HS-27A (cell line): ENCODE results near the gene SLC35F3.

Experiments
- DNase-seq: peaks from one replicate; pipeline ENCODE4 v3.0.0-alpha.2; 2012; ENCODE audit warnings: low read depth, missing footprints

Gene SLC35F3

DNA sequence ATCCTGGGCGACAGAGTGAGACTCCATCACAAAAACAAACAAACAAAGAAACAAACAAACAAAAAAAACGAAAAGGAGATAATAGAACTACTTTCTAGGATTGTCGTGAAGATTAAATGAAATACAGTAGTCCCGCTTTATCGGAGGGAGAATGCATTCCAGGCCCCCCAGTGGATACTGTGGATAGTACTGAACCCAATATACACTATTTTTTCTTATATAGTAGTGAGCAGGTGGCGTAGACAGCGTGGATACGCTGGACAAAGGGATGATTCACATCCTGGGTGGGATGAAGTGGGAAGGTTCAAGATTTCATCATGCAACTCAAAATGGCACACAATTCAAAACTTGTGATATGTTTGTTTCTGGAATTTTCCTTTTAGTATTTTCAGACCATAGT, 8.0 kb downstream of the SLC35F3 start:
- no peak for DNase-seq

DNA sequence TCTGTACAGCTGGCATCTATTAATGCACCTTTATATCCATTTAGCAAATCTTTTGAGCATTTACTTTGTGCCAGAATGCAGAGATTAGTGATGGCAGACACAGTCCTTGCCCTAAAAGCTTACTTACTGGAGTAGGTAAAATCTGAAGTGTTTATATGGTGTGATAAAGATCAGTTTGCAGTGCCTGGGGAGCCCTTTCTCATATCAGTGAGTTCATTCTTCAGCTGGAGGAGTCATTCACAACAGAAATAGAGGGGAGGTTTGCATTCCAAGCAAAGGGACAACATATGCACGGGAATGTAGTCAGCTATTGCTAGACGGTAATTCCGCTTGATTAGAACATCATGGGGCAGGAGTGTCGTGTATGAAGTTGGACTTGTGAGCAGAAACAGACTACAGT, 8.4 kb downstream of the SLC35F3 start:
- DNase-seq: no peak

DNA sequence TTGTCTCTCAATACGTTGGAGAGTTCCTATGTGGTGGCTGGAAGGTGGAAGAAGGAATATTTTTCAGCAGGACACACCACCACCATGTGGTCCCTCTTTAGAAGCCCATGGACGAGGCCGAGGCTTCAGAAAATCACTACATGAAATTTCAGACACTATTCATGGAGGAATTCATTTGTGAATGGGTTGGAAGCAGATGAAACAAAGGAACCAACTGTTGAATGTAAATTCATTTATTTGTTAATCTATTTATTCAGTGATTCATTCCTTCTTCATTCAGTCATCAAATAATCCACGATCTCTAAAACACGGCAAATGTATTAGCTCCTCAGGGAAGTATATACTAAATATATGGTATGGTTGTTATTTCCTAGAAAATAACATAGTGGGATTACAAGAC, 12.2 kb downstream of the SLC35F3 start:
- no peak for DNase-seq

DNA sequence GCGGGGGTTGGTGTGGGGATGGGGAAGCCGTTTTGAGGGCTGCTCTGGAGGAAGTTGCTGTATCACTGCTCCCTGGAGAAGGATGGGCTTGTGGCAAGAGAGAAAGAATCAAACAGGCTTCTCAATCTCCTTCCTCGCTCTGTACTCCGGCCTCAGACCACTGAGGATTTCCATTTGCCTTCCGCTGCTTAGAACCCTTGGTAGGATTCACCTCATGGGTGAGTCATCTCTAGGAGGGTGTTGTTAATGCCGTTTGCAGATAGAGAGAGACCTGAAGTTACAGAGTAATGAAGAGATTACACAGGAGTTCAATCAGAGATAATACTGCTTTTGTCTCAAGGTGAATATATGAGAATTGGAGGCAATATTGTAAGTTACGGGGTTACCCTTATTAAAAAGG, 15.3 kb downstream of the SLC35F3 start:
- DNase-seq: no peak

DNA sequence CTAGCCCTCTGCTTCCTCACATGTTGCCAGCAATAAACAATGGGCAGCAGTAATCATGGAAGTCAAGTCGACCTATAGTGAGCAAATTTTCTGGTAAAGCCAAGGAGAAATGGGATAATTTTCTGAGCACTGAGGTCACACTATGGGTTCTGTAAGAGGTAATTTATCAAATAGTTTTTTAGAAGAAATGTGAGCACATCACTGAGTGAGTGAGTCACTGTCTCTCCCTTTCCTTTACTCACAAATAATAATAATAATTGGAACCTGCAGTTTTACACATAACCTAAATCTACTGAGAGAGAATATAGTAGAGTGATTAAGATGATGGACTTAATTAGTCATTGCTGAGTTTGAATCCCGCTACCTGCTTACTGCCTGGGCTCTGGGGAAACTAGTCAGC, 23.6 kb downstream of the SLC35F3 start:
- DNase-seq: no peak

DNA sequence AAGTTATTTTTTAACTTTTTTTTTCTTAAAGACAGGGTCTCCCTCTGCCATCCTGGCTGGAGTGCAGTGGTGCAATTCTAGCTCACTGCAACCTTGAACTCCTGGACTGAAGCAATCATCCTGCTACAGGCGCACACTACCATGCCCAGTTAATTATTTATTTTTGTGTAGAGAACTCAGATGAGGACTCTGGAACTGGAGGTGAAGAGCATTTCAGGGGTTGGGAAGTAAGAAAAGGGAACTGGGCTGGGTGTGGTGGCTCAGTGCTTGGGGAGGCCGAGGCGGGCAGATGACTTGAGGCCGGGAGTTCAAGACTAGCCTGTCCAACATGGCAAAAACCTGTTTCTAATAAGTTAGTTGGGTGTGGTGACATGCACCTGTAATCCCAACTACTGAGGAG, 28.9 kb downstream of the SLC35F3 start:
- DNase-seq: no peak

DNA sequence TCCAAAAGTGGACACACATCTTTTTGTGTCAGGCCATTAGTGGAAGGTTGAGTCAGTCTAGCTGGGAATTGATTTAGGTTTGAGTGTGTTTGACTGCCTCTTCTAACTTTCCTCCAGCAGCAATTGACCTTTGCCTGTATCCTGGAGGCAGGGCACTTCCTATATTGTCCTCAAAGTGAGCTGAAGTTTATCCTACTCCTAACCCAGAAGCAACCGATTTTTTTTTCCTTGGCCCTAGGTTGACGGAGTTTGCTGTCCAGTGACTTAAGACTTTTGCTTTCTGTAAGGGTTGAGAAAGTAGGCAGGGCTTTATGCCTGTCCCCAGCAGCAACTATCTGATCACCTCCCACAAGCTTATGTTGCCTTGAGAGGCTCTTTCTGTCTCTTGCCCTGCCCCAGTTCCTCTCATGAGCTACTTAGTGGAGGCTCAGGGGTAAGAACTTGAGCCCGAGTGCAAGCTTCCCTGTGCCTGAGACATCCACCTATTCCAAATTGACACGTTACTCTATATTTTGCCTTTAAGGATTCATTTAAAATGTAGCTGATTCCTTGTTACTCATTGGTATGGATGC, 30.9 kb downstream of the SLC35F3 start:
- no peak for DNase-seq

DNA sequence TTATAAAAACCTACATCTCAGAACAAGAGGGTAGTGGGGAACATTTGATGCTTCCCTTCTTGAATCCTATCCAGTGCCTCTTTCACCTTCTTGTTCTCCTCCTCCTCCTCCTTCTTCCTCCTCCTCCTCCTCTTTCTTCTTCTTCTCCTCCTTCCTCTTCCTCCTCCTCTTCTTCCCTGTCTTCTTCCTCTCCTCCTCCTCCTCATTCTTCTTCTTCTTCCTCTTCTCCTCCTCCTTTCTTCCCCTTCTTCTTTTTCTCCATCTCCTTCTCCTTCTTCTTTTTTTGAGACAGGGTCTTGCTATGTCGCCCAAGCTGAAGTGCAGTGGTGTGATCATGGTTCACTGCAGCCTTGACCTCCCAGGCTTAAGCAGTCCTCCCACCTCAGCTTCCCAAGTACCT, 31.9 kb downstream of the SLC35F3 start:
- DNase-seq: no peak

DNA sequence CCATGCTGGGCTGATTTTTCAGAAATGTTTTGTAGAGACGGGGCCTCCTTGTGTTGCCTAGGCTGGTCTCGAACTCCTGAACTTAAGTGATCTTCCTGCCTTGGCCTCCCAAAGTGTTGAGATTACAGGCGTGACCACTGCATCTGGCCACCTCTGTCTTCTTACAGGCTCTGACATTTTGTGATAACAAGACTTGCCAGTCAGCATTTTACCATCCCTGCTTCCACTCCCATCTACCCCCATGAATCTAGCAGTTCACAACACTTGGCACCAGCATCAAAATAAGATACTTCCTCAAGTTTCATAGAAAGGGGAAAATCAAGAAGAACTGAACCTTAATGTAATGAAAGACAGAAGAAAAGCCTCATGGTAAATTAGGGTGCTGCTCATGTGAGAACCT, 32.4 kb downstream of the SLC35F3 start:
- no peak for DNase-seq

DNA sequence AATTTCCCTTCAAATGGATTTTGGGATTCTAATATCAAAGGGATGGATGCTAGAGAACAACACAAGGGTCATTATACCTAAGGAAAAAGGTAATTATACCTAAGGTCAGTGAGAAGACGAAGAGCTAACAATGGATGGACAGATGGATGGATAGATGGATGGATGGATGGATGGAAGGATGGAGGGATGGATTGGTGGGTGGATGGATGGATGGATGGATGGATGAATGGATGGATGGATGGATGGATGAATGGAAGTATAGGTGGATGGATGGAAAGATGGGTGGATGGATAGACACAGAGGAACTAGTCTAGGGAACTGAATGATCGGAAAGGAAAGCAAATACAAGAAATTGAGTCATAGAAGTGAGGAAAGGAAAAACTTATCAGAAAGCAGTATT, 34.0 kb downstream of the SLC35F3 start:
- no peak for DNase-seq

DNA sequence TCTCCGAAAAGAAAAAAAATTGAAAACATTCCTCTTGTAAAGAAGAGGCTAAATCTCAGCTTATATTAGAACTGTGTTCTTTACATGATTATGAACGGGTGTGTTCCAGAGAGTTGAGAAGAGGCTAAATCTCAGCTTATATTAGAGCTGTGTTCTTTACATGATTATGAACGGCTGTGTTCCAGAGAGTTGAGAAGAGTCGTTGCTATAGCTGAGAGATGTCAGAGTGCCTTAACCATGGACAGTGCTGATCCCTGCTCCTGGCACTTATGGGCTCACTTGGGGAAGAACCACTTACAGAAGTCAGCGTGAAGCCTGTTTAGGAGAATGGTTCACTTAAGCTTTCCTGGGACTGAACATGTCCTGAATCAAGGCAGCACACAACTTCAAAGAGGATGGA, 35.0 kb downstream of the SLC35F3 start:
- no peak for DNase-seq

DNA sequence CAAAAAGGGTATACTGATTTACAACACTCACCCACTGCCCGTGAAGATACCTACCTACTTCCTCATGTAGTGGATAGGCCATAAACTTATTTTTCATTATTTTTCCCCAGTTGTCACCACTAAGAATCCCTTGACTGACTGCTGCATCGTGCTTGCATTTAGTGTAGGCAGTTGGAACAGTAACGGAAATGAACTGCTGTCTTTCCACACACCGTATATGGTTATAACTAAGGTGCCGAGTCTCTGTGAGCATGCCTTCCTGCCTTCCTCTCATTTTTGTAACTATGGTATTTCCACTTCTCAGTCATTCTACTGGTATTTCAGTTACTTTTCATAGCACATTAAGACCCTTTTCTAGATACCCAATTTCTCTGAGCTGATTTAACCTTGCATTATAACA, 36.4 kb downstream of the SLC35F3 start:
- no peak for DNase-seq

DNA sequence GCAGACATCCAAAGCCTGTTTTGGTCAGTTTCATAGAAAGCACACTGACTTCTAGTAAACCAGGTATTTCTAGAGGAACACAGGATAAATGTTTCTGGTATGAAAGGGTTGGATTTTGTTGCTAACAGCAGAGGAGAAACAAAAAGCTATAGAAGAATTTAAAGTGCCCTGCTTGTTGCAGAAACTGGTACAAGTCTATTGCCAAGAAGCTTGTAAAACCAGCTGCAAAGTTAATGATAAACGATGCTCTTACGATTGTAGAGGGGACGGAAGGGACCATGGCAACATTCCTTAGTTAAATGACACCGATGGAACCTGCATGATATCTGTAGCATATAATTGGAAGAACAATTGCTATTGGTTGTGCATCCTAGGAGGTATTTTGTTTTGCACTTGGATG, 40.1 kb downstream of the SLC35F3 start:
- DNase-seq: no peak

DNA sequence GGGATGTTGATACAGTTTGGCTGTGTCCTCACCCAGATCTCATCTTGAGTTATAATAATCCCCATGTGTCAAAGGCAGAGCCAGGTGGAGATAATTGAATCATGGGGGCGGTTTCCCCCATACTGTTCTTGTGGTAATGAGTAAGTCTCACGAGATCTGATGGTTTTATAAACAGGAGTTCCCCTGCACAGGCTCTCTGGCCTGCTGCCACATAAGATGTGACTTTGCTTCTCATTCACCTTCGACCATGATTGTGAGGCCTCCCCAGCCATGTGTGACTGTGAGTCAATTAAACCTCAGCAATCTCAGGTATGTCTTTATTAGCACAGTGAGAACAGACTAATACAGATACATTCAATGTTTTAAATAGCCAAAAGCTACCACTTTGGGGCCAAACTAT, 41.1 kb downstream of the SLC35F3 start:
- DNase-seq: no peak

DNA sequence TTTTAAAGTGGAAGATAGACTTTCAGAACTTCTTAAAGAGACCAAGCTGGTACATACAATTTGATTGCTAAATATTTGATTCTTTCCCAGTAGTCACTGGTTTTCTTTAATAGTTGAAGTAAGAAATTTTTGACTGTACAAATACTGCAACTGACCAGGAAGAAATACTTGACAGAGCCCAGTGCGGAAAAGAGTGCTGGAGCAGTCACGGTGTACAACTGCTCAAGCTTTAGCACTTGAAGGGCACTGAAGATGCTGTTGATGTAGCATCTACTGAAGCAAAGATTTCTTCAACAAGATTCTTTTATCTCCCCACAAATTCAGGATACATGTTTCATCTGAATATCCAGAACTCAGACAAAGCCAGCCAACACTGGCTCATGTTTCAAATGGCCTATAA, 41.5 kb downstream of the SLC35F3 start:
- DNase-seq: no peak

DNA sequence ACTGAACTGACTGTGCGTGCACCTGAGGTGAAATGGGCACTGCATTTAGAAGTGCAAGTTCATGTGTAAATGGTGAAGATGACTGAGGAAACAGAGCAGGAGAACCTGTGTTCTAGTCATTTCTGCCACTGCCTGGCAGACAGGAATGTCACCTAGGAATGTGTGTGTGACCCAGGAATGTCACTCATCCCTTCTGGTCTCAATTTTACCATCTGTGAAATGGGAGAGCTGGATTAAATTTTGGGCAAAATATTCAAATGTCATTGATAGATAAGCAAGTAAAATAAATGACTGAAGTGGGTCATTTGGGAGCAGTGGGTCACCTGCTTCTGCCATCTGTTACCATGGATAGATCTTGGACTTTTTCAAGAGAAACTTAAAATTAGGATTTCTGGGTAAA, 42.2 kb downstream of the SLC35F3 start:
- DNase-seq: no peak

DNA sequence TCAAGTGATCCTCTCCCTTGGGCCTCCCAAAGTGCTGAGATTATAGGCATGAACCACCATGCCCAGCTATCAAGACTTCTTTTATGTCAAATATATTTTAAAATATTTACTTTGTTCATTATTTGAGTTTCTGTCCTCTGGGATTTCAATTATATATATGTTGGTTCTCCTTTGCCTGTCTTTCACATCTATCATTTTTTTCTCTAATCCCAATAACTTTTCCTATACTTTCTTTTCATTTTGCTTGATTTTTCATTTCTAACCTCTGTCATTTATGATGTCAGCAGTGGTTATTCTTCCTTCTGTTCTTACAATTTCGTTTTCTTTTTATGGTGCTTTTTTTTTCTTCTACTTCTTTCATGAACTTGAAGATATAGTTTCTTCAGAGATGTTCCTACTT, 47.3 kb downstream of the SLC35F3 start:
- DNase-seq: no peak

DNA sequence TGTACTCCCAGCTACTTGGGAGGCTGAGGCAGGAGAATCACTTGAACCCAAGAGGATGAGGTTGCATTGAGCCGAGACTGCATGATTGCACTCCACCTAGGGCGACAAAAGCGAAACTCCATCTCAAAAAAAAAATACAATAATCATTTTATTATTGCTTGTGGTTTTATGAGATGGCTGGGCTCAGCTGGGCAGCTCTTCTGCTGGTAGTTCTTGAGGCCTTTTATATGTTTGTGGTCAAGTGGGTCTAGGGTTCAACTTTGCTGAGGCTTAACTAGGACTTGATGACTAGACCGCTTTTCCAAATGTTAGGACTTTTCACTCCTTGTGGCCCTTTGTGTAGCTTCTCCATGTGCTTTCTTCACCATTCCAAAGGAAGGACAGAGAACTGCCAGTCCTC, 53.2 kb downstream of the SLC35F3 start:
- no peak for DNase-seq

DNA sequence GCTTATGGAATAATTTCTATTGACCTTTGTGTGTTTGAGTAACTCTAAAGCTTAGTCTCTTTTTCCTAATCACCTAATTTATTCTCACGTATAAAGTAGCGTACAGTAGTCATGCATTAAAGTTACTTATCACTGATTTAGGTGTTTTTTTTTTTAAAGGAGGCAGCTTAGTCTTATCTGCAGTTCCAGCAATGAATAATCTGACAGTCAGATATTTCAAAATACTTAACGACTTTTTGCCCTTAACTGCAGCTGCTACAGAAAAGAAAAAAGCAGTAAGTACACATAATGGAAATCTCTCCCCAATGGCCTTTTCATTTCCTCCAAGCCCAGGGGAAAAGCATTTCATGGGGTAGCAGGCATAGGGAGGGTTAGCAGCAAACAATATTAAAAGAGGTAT, 54.6 kb downstream of the SLC35F3 start:
- no peak for DNase-seq

DNA sequence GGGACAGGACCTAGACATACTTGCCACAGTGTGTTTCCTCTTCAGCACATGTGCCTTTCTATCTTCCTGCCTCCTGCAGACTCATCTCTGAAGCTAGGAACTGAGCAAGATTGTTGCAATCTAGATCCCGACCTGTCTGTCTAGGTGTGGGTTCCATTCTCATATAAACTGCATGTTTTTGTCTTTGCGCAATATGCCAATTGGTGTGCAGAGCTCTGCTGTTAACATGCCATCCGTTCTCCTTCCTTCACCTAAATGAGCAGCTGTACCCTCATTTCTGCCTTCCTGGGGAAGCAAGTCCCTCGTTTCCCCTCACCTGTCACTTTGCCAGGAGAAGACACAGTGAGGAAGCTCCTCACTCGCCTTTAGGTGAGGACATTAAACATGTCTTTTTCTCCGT, 55.5 kb downstream of the SLC35F3 start:
- DNase-seq: no peak

DNA sequence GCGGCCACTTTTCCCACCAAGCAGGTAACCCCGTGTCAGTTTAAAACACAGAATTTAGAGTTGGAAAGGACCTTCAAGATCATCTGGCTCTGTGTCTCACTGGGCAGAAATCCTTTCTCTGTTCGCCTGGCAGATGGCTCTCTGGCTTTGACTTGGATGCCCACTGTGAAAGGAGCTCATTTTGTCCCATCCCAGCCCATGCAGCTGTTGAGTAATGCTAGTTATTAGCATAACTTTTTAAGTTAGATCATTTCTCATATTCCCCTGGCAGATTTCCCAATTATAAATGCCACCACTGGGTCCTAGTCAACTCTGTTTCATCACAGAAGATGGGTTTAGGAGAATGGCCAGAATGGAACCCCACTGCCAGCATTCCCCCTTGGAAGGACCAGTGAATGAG, 55.9 kb downstream of the SLC35F3 start:
- DNase-seq: no peak

DNA sequence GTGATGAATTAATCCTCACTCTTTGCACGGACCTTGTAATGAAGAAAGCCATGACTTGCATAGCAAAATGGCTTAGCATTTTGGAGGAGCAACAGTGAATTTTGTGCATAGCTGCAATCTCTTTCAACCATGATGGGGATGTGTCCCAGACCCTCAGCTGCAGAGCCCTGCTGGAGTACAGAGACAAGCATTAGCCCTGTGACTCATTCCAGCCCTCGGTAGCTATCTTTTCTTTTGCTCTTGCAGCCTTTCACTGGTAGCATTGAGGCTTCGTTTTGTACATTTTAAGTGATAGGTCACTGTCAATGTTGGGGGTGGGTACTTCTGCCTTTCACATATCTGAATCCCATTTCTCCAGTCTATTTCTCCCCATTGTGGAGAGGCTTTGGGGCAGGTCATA, 58.4 kb downstream of the SLC35F3 start:
- no peak for DNase-seq

DNA sequence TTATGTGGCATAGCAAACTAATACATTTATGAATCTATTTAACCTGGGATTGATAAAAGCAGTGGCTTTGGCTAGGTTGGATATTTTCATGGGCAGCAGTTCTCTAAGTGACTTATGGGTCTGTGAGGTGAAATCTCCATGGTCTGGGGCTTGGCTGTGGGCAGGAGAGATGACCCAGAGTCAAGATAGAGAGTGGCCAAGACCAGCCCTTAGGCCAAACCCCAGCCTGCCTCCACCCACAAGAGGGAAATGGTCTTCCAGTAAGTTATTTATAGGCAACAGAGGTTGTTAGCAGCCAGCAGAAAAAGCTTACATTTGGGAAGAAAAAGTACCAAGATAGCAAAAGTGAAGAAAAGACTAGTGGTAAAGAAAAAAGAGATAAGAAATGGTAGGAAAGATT, 61.4 kb downstream of the SLC35F3 start:
- DNase-seq: no peak

DNA sequence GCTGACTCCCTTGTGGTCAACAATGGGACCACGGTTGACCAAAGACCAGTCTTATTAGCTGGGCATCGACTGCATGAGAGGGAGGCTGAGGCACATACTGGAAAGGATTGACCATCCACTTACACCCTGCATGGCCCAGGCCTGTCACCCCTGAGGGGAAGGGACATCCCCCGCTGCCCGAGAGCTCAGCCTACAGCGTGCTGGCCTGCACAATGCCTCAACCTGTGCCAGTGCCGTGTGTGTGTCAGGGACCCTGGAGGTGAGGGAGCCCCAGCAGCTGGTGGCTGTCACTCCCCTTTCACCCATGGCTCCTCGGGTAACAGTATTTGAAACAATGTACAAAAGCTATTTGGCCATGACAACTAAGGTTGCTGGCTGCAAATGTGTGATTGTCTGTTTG, 67.3 kb downstream of the SLC35F3 start:
- DNase-seq: no peak

DNA sequence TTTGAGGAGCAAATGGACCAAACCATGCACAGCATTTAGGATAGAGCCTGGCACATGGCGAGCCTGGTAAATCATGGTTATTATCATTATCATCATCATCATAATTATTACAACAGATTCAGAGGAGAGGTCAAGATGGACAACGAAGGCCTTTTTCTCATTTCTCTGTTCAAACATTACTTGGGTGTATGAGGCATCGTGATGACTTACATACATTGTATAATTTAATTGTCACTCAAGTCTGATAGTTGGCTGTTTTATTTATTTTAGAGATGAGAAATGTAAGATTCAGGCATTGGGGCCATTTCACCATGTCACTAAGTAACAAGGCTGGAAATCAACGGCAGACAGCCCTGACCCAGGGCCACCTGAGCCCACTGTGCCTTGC, 68.1 kb downstream of the SLC35F3 start:
- DNase-seq: no peak
